Epithelial cell of proximal tubule (primary cell): ENCODE data around the gene TSNAX. TPM values are rescaled to one million over a fixed set of nuclear protein-coding genes. Genes with fewer than 3 reads are reported as not detected.

Source experiments
- DNase-seq: peaks from one replicate; pipeline ENCODE4 v3.0.0-alpha.2; 2011; ENCODE audit warnings: low read depth
- H3K4me3 ChIP-seq: 2 replicates; pipeline ENCODE4 v1.5.1; 2011; ENCODE audit warnings: low read depth, mild to moderate bottlenecking, low read length
- CTCF ChIP-seq: conservative IDR thresholded peaks from 2 replicates; pipeline ENCODE4 v1.5.1; 2012; ENCODE audit warnings: low read depth, mild to moderate bottlenecking, low read length
- total RNA-seq: library from RNA; depleted of rRNA; stranded (reverse); fragments of >200 nt; gene quantifications from 2 replicates; pipeline ENCODE4 v1.2.3, GENCODE V29; 2015

Gene TSNAX
- total RNA-seq: 12.1 and 26.4 TPM in 2 replicates

GRCh38 chr1:231528172-231529029 is at the start of gene TSNAX:
TSS of gene TSNAX (plus strand) at chr1:231528669. CDS start at chr1:231528811, 142 bp downstream.
- peak; percentile 53 for DNase-seq
- no peak for TF ChIP-seq CTCF
- H3K4me3 ChIP-seq: peak within 1 kb of the TSS; percentile 70

GRCh38 chr1:231478811-231479210 is 49.7 kb upstream of the TSNAX start:
- no peak for DNase-seq
- TF ChIP-seq CTCF: no peak
- H3K4me3 ChIP-seq: no peak overlapping the region

- no peak for TF ChIP-seq CTCF
- DNase-seq: no peak
- no peak overlapping the region for H3K4me3 ChIP-seq
These were observed 48.5 kb upstream of the TSNAX start for GRCh38 chr1:231480008-231480407.

GRCh38 chr1:231481289-231481688 is 47.2 kb upstream of the TSNAX start:
- no peak overlapping the region for H3K4me3 ChIP-seq
- TF ChIP-seq CTCF: no peak

GRCh38 chr1:231485029-231485784 is 43.3 kb upstream of the TSNAX start:
- no peak for TF ChIP-seq CTCF
- DNase-seq: no peak
- no peak overlapping the region for H3K4me3 ChIP-seq

More at GRCh38 chr1:231481289-231481688, 47.2 kb upstream of the TSNAX start:
- no peak for DNase-seq

GRCh38 chr1:231487019-231487418 is 41.5 kb upstream of the TSNAX start:
- H3K4me3 ChIP-seq: no peak overlapping the region
- no peak for TF ChIP-seq CTCF
- no peak for DNase-seq
